ENCODE results near the gene TRAPPC4.

DNA sequence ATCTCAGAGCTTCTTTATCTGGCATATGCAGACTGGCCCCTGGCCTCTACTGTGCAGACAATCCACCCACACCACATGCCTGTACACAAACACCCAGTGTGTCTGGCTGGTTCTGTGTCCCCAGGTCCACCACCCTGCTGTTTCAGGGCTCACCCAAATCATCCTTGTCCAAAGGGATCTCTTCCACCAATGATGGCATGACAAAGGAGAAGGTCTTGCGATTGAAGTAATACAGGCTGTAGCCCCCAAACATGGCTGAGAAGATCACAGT, 10.4 kb downstream of the TRAPPC4 start:
- TF ChIP-seq, protein P1, sequence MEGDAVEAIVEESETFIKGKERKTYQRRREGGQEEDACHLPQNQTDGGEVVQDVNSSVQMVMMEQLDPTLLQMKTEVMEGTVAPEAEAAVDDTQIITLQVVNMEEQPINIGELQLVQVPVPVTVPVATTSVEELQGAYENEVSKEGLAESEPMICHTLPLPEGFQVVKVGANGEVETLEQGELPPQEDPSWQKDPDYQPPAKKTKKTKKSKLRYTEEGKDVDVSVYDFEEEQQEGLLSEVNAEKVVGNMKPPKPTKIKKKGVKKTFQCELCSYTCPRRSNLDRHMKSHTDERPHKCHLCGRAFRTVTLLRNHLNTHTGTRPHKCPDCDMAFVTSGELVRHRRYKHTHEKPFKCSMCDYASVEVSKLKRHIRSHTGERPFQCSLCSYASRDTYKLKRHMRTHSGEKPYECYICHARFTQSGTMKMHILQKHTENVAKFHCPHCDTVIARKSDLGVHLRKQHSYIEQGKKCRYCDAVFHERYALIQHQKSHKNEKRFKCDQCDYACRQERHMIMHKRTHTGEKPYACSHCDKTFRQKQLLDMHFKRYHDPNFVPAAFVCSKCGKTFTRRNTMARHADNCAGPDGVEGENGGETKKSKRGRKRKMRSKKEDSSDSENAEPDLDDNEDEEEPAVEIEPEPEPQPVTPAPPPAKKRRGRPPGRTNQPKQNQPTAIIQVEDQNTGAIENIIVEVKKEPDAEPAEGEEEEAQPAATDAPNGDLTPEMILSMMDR (IDR thresholded peaks at IDR 0.05) = no peak
- TF ChIP-seq EZH2 (IDR thresholded peaks at IDR 0.05; ENCODE audit: borderline replicate concordance, insufficient read depth, low read depth, low read length, poor library complexity, severe bottlenecking) = no peak

Data from B cell (primary cell).